Breast epithelium (tissue), 3 donors: Measurements from ENCODE around the gene NRP1.
"Not testable (repeated sequence)": the region's sequence is repeated elsewhere in the genome, so short reads cannot be mapped to it uniquely, and the experiment has no call there.

Experiments used
- POLR2A ChIP-seq: fragments of 450-650 bp; IDR thresholded peaks from one replicate; pipeline ENCODE4 v1.6.1; 2016; ENCODE audit warnings: antibody characterized with exemption, mild to moderate bottlenecking, moderate library complexity
- POLR2AphosphoS5 ChIP-seq, 3 donors: sonication (generic); formaldehyde crosslinking; IDR thresholded peaks; one replicate each; pipeline ENCODE4 v1.6.1; 2017; ENCODE audit warnings: antibody characterized with exemption in 3 of 3
- TF ChIP-seq, protein P1 (sequence below), 3 donors: fragments of 450-650 bp; IDR thresholded peaks; one replicate each; pipeline ENCODE4 v1.5.1; 2016 to 2017; ENCODE audit warnings: antibody characterized with exemption in 3 of 3, mild to moderate bottlenecking in 3 of 3, moderate library complexity in 3 of 3

DNA sequence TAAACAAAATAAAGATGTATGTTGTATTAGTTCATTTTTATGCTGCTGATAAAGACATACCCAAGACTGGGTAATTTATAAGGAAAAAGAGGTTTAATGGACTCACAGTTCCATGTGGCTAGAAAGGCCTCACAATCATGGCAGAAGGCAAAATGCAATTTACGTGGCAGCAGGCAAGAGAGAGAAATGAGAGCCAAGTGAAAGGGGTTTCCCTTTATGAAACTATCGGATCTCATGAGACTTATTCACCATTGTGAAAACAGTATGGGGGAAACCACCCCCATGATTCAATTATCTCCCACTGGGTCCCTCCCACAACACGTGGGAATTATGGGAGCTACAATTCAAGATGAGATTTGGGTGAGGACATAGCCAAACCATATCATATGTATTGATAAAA is 49.7 kb upstream of the NRP1 start:
- TF ChIP-seq, protein P1, sequence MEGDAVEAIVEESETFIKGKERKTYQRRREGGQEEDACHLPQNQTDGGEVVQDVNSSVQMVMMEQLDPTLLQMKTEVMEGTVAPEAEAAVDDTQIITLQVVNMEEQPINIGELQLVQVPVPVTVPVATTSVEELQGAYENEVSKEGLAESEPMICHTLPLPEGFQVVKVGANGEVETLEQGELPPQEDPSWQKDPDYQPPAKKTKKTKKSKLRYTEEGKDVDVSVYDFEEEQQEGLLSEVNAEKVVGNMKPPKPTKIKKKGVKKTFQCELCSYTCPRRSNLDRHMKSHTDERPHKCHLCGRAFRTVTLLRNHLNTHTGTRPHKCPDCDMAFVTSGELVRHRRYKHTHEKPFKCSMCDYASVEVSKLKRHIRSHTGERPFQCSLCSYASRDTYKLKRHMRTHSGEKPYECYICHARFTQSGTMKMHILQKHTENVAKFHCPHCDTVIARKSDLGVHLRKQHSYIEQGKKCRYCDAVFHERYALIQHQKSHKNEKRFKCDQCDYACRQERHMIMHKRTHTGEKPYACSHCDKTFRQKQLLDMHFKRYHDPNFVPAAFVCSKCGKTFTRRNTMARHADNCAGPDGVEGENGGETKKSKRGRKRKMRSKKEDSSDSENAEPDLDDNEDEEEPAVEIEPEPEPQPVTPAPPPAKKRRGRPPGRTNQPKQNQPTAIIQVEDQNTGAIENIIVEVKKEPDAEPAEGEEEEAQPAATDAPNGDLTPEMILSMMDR (IDR thresholded peaks at IDR 0.05), result not testable (repeated sequence)
- not testable (repeated sequence) for TF ChIP-seq POLR2AphosphoS5 (IDR thresholded peaks at IDR 0.05); POLR2A
